Activated B cell treated with CpG ODN at 0.5 μM for 24 hours (primary cell): Measurements from ENCODE around the gene UQCRC2. TPM values are rescaled to one million over a fixed set of nuclear protein-coding genes. Genes with fewer than 3 reads are reported as not detected.

Experiments
- ATAC-seq: fragments of 200-7000 bp; cut with Tn5 transposase; one replicate; pipeline ENCODE4 v1.10.0; 2021; ENCODE audit warnings: low read depth, mild to moderate bottlenecking, moderate library complexity
- CTCF ChIA-PET: fragments of 350-600 bp; sonication (Branson Sonifier 250); formaldehyde crosslinking; loops from one replicate; lab custom pipeline; 2021; ENCODE audit warnings: antibody characterized with exemption; lab: Charles Lee
- POLR2A ChIA-PET: fragments of 350-600 bp; sonication (Branson Sonifier 250); formaldehyde crosslinking; loops from one replicate; lab custom pipeline; 2021; ENCODE audit warnings: antibody characterized with exemption; lab: Charles Lee
- DNase-seq: peaks from one replicate; pipeline ENCODE4 v3.0.0; 2022
- H3K27ac Mint-ChIP-seq: one replicate; pipeline ENCODE4 v1.8.0; 2020; ENCODE audit warnings: mixed read lengths
- H3K27me3 Mint-ChIP-seq: one replicate; pipeline ENCODE4 v1.8.0; 2021; ENCODE audit warnings: mixed read lengths
- H3K36me3 Mint-ChIP-seq: one replicate; pipeline ENCODE4 v1.8.0; 2021; ENCODE audit warnings: low read depth, mixed read lengths
- H3K4me1 Mint-ChIP-seq: one replicate; pipeline ENCODE4 v1.8.0; 2021; ENCODE audit warnings: mixed read lengths
- H3K4me3 Mint-ChIP-seq: one replicate; pipeline ENCODE4 v1.8.0; 2020; ENCODE audit warnings: mild to moderate bottlenecking, mixed read lengths
- H3K9me3 Mint-ChIP-seq: one replicate; pipeline ENCODE4 v1.8.0; 2020; ENCODE audit warnings: mixed read lengths
- intact Hi-C: fragments of 100-400 bp; cut with micrococcal nuclease; formaldehyde crosslinking; loops from one replicate; pipeline ENCODE4 v1.15.1; 2024
- total RNA-seq: library from RNA; stranded (reverse); gene quantifications from 2 replicates; pipeline ENCODE4 v1.2.3, GENCODE V29; 2022
- TF ChIP-seq, protein P1 (sequence below): fragments of 200-600 bp; IDR thresholded peaks from one replicate; pipeline ENCODE4 v1.8.0; 2022; ENCODE audit warnings: antibody characterized with exemption, mild to moderate bottlenecking

The UQCRC2 gene
- total RNA-seq, 1 donor from 2014 or later: 230 TPM

GRCh38 chr16:21963887-21964286, 10.7 kb downstream of the UQCRC2 start:
- intact Hi-C loops: no loop called here
- no peaks in the 10 kb centered on the region for H3K9me3 Mint-ChIP-seq
- H3K27ac Mint-ChIP-seq: no peak overlapping the region
- DNase-seq: no peak
- ATAC-seq: no peak
- TF ChIP-seq, protein P1, sequence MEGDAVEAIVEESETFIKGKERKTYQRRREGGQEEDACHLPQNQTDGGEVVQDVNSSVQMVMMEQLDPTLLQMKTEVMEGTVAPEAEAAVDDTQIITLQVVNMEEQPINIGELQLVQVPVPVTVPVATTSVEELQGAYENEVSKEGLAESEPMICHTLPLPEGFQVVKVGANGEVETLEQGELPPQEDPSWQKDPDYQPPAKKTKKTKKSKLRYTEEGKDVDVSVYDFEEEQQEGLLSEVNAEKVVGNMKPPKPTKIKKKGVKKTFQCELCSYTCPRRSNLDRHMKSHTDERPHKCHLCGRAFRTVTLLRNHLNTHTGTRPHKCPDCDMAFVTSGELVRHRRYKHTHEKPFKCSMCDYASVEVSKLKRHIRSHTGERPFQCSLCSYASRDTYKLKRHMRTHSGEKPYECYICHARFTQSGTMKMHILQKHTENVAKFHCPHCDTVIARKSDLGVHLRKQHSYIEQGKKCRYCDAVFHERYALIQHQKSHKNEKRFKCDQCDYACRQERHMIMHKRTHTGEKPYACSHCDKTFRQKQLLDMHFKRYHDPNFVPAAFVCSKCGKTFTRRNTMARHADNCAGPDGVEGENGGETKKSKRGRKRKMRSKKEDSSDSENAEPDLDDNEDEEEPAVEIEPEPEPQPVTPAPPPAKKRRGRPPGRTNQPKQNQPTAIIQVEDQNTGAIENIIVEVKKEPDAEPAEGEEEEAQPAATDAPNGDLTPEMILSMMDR: no peak
- no peaks in the 10 kb centered on the region for H3K27me3 Mint-ChIP-seq
- H3K4me3 Mint-ChIP-seq: no peak overlapping the region
- no peaks in the 10 kb centered on the region for H3K4me1 Mint-ChIP-seq
- H3K36me3 Mint-ChIP-seq: peaks cover 86% of the 10 kb centered on the region
- CTCF ChIA-PET: no interaction called here
- POLR2A ChIA-PET: no interaction called here

DNA sequence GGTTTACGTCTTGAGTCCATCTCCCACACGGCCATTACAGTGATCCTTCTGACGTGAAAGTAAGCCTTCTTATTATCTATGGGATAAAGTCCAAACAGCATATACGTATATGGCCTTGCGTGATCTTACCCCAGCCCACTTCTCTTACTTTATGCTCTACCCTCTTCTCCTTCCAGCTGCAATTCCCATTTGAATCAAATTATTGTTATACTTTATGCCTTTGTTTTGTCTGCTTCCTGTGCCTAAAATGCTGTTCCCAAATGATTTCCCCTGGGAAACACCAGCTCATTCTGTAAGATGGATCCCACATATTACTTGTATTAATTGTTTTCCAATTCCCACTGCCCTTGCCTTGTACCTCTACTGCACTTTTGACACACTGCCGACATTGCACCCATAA, 11.2 kb downstream of the UQCRC2 start:
- Mint-ChIP-seq H3K4me3 (no peak overlapping the region), H3K27ac (no peak overlapping the region), H3K9me3 (no peaks in the 10 kb centered on the region), H3K4me1 (no peaks in the 10 kb centered on the region), H3K36me3 (peaks cover 86% of the 10 kb centered on the region), H3K27me3 (no peaks in the 10 kb centered on the region)
- POLR2A ChIA-PET: no interaction called here
- CTCF ChIA-PET: interaction anchor here (1.3 kb wide), 1 partner anchor 113 kb away, joined by 3 read pairs; no protein-coding TSS in a partner anchor
- TF ChIP-seq, protein P1: no peak
- no peak for DNase-seq
- no peak for ATAC-seq
- intact Hi-C loops: no loop called here

DNA sequence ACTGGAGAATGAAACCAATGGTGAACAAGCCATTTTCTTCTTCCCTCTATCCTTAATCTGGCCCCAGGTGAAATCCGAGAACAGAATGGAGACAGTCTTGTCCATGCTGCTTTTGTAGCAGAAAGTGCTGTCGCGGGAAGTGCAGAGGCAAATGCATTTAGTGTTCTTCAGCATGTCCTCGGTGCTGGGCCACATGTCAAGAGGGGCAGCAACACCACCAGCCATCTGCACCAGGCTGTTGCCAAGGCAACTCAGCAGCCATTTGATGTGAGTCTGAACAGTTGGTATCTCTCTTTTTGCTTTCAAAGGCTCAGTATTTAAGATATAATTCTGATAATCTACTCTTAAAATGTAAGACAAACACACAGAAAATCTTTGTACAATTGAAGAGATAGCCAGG, 18.7 kb downstream of the UQCRC2 start:
- CTCF ChIA-PET: no interaction called here
- no peaks in the 10 kb centered on the region for H3K9me3 Mint-ChIP-seq
- no peak for ATAC-seq
- TF ChIP-seq, protein P1: no peak
- no peaks in the 10 kb centered on the region for H3K4me1 Mint-ChIP-seq
- peaks cover 59% of the 10 kb centered on the region for H3K36me3 Mint-ChIP-seq
- no peak overlapping the region for H3K4me3 Mint-ChIP-seq
- no peak overlapping the region for H3K27ac Mint-ChIP-seq
- intact Hi-C loops: no loop called here
- no peaks in the 10 kb centered on the region for H3K27me3 Mint-ChIP-seq
- POLR2A ChIA-PET: no interaction called here
- no peak for DNase-seq

DNA sequence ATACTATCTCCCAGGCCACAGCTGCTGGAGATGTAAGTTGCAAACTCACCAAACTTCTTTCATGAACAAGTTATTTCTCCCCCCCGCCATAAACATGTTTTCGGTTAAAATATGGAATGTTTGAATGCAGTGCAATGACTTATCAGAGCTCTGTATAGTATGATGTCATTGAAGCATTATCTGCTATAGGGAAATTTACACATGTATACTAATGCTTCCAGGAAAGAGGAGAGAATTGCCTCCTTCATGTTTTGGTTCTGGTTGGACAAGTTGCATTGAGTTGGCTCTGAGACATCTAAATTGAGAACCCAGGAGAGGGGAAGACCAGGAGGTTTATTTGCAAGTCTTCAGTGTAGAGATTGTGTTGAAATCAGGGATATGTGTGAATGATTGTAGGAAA, 20.8 kb downstream of the UQCRC2 start:
- Mint-ChIP-seq H3K27me3 (no peaks in the 10 kb centered on the region), H3K36me3 (peaks cover 60% of the 10 kb centered on the region), H3K9me3 (no peaks in the 10 kb centered on the region), H3K27ac (no peak overlapping the region), H3K4me1 (no peaks in the 10 kb centered on the region), H3K4me3 (no peak overlapping the region)
- intact Hi-C loops: no loop called here
- no peak for DNase-seq
- TF ChIP-seq, protein P1: no peak
- no peak for ATAC-seq
- ChIA-PET POLR2A (no interaction called here), CTCF (no interaction called here)

GRCh38 chr16:21980032-21980431, 26.9 kb downstream of the UQCRC2 start:
- no peaks in the 10 kb centered on the region for H3K4me1 Mint-ChIP-seq
- no peaks in the 10 kb centered on the region for H3K27me3 Mint-ChIP-seq
- no peak overlapping the region for H3K4me3 Mint-ChIP-seq
- ChIA-PET CTCF (interaction anchor here (0.9 kb wide), 1 partner anchor 98 kb away, joined by 3 read pairs; no protein-coding TSS in a partner anchor), POLR2A (no interaction called here)
- DNase-seq (no peak), ATAC-seq (no peak)
- no peak overlapping the region for H3K27ac Mint-ChIP-seq
- peaks cover 78% of the 10 kb centered on the region for H3K36me3 Mint-ChIP-seq
- intact Hi-C loops: no loop called here
- TF ChIP-seq, protein P1: no peak
- no peaks in the 10 kb centered on the region for H3K9me3 Mint-ChIP-seq
